ENCODE results near the gene TOX2.

The TOX2 gene

DNA sequence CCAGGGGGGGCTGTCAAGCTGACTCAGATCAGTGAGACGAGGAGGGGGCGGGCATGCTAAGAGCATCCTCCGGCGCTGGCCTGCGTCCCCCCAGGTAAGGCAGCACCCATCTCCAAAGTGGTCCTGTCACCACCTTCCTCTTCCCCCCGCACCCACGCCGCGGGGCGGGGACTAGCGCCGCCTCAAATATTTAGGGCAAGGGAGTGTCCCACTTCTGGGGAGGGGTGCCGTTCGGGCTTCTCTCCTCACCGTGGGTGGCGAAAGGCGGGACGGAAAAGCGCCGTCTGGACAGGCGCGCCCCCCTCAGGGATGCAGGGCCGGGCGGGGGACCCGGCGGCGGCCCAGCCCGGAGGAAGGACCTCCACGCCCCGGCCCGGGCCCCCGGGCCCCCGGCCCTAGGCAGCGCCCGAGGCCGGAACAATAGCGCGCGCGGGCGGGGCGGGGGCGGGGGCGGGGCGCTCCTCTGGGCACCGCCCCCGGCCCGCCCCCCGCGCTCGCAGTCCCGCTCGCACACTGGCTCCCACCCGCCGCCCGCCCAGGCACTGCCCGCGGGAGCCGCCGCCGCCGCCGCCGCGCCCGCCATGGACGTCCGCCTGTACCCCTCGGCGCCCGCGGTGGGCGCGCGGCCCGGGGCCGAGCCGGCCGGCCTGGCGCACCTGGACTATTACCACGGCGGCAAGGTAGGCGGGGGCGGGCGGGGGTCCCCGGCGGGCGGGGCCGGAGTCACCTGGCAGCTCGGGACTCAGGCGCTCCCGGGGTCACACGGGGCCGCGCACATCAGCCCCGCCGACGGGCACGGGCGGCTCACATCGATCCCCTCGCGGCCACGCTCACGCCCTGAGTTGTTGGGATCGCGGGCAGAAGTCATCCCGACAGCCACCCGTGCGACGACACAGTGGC, at the start of gene TOX2:
TSS of gene TOX2 (plus strand) at position 542 of the 900 bp plus-strand sequence. CDS start at position 582, 40 bp downstream.
- ChIA-PET CTCF (no interaction called here), POLR2A (no interaction called here)
- peak; percentile 84 for DNase-seq (ENCODE audit: extremely low spot score)
- TF ChIP-seq TARDBP (IDR thresholded peaks at IDR 0.05) (no peak), FOXK2 (IDR thresholded peaks at IDR 0.05) (no peak), HDGF (IDR thresholded peaks at IDR 0.05; ENCODE audit: borderline replicate concordance) (no peak), CTBP1 (IDR thresholded peaks at IDR 0.05; ENCODE audit: borderline replicate concordance) (no peak), L3MBTL2 (conservative IDR thresholded peaks at IDR 0.05) (no peak), PKNOX1 (IDR thresholded peaks at IDR 0.05) (no peak), FOXA1 (IDR thresholded peaks at IDR 0.05) (no peak), FOXM1 (IDR thresholded peaks at IDR 0.05; ENCODE audit: borderline replicate concordance) (no peak), ARNT (IDR thresholded peaks at IDR 0.05) (no peak), SUZ12 (IDR thresholded peaks at IDR 0.05) (no peak)

DNA sequence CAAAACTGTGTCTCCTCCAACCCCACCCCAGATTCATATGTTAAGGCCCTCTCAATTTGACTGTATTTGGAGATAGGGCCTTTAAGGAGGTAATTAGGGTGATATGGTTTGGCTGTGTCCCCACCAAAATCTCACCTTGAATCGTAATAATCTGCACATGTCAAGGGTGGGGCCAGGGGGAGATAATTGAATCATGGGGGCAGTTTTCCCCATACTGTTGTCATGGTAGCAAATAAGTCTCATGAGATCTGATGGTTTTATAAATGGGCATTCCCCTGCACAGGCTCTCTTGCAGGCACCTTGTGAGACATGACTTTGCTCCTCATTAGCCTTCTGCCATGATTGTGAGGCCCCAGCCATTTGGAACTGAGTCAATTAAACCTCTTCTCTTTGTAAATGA, 46.6 kb upstream of the TOX2 start:
- CTCF ChIA-PET = no interaction called here
- POLR2A ChIA-PET = no interaction called here

DNA sequence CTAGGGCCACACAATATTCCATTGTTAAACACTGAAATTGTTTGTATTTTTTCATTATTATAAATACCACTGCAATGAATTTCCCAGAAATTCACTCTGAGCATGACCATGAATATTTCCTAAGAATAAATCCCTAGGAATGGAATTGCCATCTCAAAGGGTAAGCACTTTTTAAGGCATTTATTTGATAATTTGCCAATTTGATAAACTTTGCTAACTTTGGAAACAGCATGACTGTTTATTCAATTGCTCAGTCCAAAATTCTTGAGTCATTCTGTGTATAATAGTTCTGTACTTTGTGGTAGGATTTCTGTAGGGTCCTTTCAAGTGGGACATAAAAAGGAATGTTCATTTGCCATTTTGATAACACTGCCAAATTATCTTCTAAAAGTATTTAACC, 44.2 kb upstream of the TOX2 start:
- POLR2A ChIA-PET = no interaction called here
- no peak for DNase-seq (ENCODE audit: extremely low spot score)

More for the DNA sequence above, 46.6 kb upstream of the TOX2 start:
- no peak for DNase-seq (ENCODE audit: extremely low spot score)
- no peak for TF ChIP-seq NFRKB (IDR thresholded peaks at IDR 0.05)
- TF ChIP-seq SUZ12 (IDR thresholded peaks at IDR 0.05) = no peak
- no peak for TF ChIP-seq ELF4 (IDR thresholded peaks at IDR 0.05)
- no peak for TF ChIP-seq L3MBTL2 (conservative IDR thresholded peaks at IDR 0.05)
- TF ChIP-seq CTBP1 (IDR thresholded peaks at IDR 0.05; ENCODE audit: borderline replicate concordance) = no peak
- no peak for TF ChIP-seq HDGF (IDR thresholded peaks at IDR 0.05; ENCODE audit: borderline replicate concordance)
- no peak for TF ChIP-seq SP1 (IDR thresholded peaks at IDR 0.05)
- TF ChIP-seq LEF1 (IDR thresholded peaks at IDR 0.05; ENCODE audit: borderline replicate concordance) = no peak
- no peak for TF ChIP-seq FOXM1 (IDR thresholded peaks at IDR 0.05; ENCODE audit: borderline replicate concordance)
- no peak for TF ChIP-seq PKNOX1 (IDR thresholded peaks at IDR 0.05)
- TF ChIP-seq FOXA1 (IDR thresholded peaks at IDR 0.05) = no peak
- no peak for TF ChIP-seq TARDBP (IDR thresholded peaks at IDR 0.05)
- TF ChIP-seq ARNT (IDR thresholded peaks at IDR 0.05) = no peak
- no peak for TF ChIP-seq BHLHE40 (IDR thresholded peaks at IDR 0.05; ENCODE audit: borderline replicate concordance)
- no peak for TF ChIP-seq FOXK2 (IDR thresholded peaks at IDR 0.05)
- TF ChIP-seq ZNF384 (IDR thresholded peaks at IDR 0.05) = no peak

GRCh38 chr20:43878776-43879175, 35.9 kb upstream of the TOX2 start:
- ChIA-PET CTCF (no interaction called here), POLR2A (no interaction called here)
- no peak for TF ChIP-seq ZNF384 (IDR thresholded peaks at IDR 0.05)
- TF ChIP-seq FOXK2 (IDR thresholded peaks at IDR 0.05) = no peak
- no peak for TF ChIP-seq BHLHE40 (IDR thresholded peaks at IDR 0.05; ENCODE audit: borderline replicate concordance)
- no peak for TF ChIP-seq HDGF (IDR thresholded peaks at IDR 0.05; ENCODE audit: borderline replicate concordance)
- TF ChIP-seq FOXM1 (IDR thresholded peaks at IDR 0.05; ENCODE audit: borderline replicate concordance) = no peak
- no peak for TF ChIP-seq PKNOX1 (IDR thresholded peaks at IDR 0.05)
- TF ChIP-seq SUZ12 (IDR thresholded peaks at IDR 0.05) = no peak
- no peak for TF ChIP-seq CTBP1 (IDR thresholded peaks at IDR 0.05; ENCODE audit: borderline replicate concordance)
- DNase-seq (ENCODE audit: extremely low spot score) = no peak

More for the DNA sequence above, 44.2 kb upstream of the TOX2 start:
- CTCF ChIA-PET = no interaction called here
- TF ChIP-seq ARNT (IDR thresholded peaks at IDR 0.05) = no peak
- TF ChIP-seq FOXK2 (IDR thresholded peaks at IDR 0.05) = no peak
- no peak for TF ChIP-seq ZNF384 (IDR thresholded peaks at IDR 0.05)
- TF ChIP-seq HDGF (IDR thresholded peaks at IDR 0.05; ENCODE audit: borderline replicate concordance) = no peak
- TF ChIP-seq TARDBP (IDR thresholded peaks at IDR 0.05) = no peak
- TF ChIP-seq BHLHE40 (IDR thresholded peaks at IDR 0.05; ENCODE audit: borderline replicate concordance) = no peak
- TF ChIP-seq SUZ12 (IDR thresholded peaks at IDR 0.05) = no peak
- no peak for TF ChIP-seq PKNOX1 (IDR thresholded peaks at IDR 0.05)
- no peak for TF ChIP-seq ELF4 (IDR thresholded peaks at IDR 0.05)
- no peak for TF ChIP-seq SP1 (IDR thresholded peaks at IDR 0.05)
- no peak for TF ChIP-seq CTBP1 (IDR thresholded peaks at IDR 0.05; ENCODE audit: borderline replicate concordance)
- no peak for TF ChIP-seq NFRKB (IDR thresholded peaks at IDR 0.05)
- no peak for TF ChIP-seq FOXA1 (IDR thresholded peaks at IDR 0.05)
- no peak for TF ChIP-seq FOXM1 (IDR thresholded peaks at IDR 0.05; ENCODE audit: borderline replicate concordance)
- no peak for TF ChIP-seq LEF1 (IDR thresholded peaks at IDR 0.05; ENCODE audit: borderline replicate concordance)
- TF ChIP-seq L3MBTL2 (conservative IDR thresholded peaks at IDR 0.05) = no peak

- ChIA-PET POLR2A (no interaction called here), CTCF (no interaction called here)
- TF ChIP-seq FOXM1 (IDR thresholded peaks at IDR 0.05; ENCODE audit: borderline replicate concordance) = no peak
- TF ChIP-seq ELF4 (IDR thresholded peaks at IDR 0.05) = no peak
- no peak for TF ChIP-seq ARNT (IDR thresholded peaks at IDR 0.05)
- TF ChIP-seq NFRKB (IDR thresholded peaks at IDR 0.05) = no peak
- TF ChIP-seq SUZ12 (IDR thresholded peaks at IDR 0.05) = no peak
- TF ChIP-seq FOXK2 (IDR thresholded peaks at IDR 0.05) = no peak
- TF ChIP-seq FOXA1 (IDR thresholded peaks at IDR 0.05) = no peak
- no peak for TF ChIP-seq L3MBTL2 (conservative IDR thresholded peaks at IDR 0.05)
- no peak for TF ChIP-seq ZNF384 (IDR thresholded peaks at IDR 0.05)
- no peak for TF ChIP-seq HDGF (IDR thresholded peaks at IDR 0.05; ENCODE audit: borderline replicate concordance)
- TF ChIP-seq BHLHE40 (IDR thresholded peaks at IDR 0.05; ENCODE audit: borderline replicate concordance) = no peak
- TF ChIP-seq SP1 (IDR thresholded peaks at IDR 0.05) = no peak
- no peak for TF ChIP-seq PKNOX1 (IDR thresholded peaks at IDR 0.05)
- no peak for TF ChIP-seq TARDBP (IDR thresholded peaks at IDR 0.05)
- no peak for TF ChIP-seq CTBP1 (IDR thresholded peaks at IDR 0.05; ENCODE audit: borderline replicate concordance)
- no peak for DNase-seq (ENCODE audit: extremely low spot score)
These were observed 20.7 kb upstream of the TOX2 start for GRCh38 chr20:43893930-43894329.
